IPS-18a (cell line): ENCODE measurements around the gene KIAA1755.

Experiments used
- H3K27ac ChIP-seq: one replicate; pipeline ENCODE4 v1.5.1; 2013; ENCODE audit warnings: low read length
- H3K27me3 ChIP-seq: one replicate; pipeline ENCODE4 v1.6.1; 2013; ENCODE audit warnings: mild to moderate bottlenecking, low read length; ENCODE audit not compliant: control insufficient read depth, insufficient read depth
- H3K36me3 ChIP-seq: one replicate; pipeline ENCODE4 v1.6.1; 2013; ENCODE audit warnings: low read depth, low read length; ENCODE audit not compliant: control insufficient read depth
- H3K4me1 ChIP-seq: one replicate; pipeline ENCODE4 v1.6.1; 2013; ENCODE audit warnings: low read depth, low read length; ENCODE audit not compliant: control insufficient read depth
- H3K4me3 ChIP-seq: one replicate; pipeline ENCODE4 v1.5.1; 2013; ENCODE audit warnings: low read length
- H3K9ac ChIP-seq: one replicate; pipeline ENCODE4 v1.6.1; 2013; ENCODE audit warnings: mild to moderate bottlenecking, low read length, moderate library complexity
- H3K9me3 ChIP-seq: one replicate; pipeline ENCODE4 v1.6.1; 2013; ENCODE audit warnings: low read depth, low read length; ENCODE audit not compliant: control insufficient read depth

KIAA1755 gene

DNA sequence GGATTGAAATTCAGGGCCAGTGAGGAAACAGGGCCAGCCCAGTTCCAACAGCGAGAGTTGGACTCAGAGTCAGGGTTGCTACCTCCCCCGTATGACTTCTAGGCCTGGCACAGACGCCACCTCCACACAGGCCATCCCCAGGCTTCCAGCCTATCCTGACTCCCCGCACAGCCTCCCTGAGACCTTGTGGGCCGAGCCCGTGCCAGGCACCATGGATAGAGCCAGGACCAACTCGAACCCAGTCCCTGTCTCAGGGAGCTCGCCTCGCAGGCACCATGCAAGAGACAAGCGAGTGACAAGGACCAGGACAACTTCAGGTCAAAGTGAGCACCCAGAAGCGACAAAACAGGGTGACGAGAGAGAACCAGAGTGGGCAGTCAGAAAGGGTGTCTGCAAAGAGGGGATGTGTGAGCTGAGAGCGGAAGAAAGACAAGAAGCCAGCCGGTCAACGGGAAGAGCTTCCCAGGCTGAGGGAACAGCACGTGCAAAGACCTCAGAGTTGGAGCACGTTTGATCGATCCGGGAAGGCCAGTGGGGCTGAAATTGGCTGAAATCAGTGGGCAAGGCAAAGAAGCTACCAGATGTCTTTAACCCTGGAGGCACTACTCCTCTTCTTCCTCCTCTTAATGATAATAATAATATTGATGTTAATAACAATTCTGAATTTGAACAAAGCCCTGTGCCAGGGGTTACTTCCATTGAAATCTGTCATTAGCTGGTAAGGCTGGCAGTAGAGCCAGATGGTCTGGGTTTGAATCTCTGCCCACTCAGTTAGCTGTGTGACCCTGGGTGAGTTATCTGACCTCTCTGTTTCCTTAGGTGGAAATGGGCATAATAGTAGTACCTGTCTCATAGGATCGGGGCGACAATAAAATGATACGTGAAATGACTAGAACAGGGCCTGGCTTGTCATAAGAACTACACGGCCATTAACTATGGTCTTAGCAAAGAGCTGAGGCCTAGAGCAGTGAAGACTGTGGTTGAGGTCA is 45.0 kb downstream of the KIAA1755 start:
- Histone ChIP-seq H3K9ac (no peak overlapping the region), H3K4me1 (peaks cover 2% of the 10 kb centered on the region), H3K9me3 (no peaks in the 10 kb centered on the region), H3K27me3 (no peaks in the 10 kb centered on the region), H3K4me3 (no peak overlapping the region), H3K36me3 (no peaks in the 10 kb centered on the region), H3K27ac (no peak overlapping the region)

DNA sequence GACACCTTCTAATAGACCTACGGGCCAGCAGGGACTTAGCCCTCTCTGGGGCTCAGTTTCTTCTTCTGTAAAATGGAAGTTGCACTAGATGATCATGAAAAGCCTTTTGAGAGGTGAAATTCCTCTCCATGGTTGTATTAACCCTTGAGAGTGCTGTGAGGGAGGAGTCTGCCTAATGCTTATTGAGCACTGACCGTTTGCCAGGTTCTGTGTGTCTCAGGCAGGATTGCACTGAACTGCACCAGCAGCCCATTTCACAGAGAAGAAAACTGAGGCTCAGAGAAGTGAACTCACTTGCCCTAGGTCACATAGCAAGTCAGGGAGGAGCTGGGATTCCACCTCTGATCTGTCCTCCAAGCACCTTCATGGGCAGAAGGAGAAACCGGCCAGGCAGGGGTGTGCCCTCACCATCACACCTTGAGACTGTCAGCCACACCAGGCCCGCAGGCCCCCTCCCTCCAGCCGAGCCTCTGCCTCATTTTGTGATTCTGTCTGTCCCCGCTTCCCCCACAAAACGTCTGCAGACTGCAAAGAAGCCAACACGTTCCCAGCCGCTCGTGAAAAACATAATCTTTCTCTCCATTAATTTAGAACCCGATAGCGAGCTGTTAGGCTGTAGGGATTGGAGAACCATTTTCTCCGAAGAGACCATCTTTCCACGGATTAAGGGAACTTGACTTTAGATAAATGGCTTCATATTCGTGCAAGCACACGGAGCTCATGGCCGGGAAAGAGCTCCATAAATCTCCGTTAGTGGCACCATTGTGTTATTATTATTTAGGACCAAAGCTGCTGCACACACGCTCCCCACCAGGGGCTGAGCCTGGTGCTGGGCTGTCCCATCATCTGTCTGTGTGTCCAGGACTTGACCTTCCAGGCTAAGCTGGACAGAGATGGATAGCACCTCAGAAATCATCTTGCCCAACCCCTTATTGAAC is 46.0 kb downstream of the KIAA1755 start:
- Histone ChIP-seq H3K9ac (no peak overlapping the region), H3K4me1 (peaks cover 2% of the 10 kb centered on the region), H3K4me3 (no peak overlapping the region), H3K9me3 (no peaks in the 10 kb centered on the region), H3K27ac (no peak overlapping the region), H3K36me3 (no peaks in the 10 kb centered on the region), H3K27me3 (no peaks in the 10 kb centered on the region)

DNA sequence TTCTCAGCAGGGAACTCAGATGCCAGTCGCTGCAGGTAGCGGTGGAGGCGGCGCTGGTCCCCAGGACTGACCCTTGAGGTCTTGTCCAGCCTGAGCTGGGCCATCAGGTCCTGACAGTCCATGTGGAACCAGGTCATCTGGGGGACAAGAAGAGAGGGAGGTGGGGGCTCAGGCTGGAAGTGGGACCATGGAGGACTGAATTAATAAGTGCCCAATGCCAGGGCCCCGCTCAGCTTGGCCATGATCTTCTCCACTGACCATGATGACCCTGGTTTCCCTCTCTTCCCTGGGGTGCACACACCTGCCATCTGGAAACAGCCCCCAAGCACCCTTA is 47.0 kb downstream of the KIAA1755 start:
- Histone ChIP-seq H3K9me3 (no peaks in the 10 kb centered on the region), H3K9ac (no peak overlapping the region), H3K4me1 (peaks cover 2% of the 10 kb centered on the region), H3K36me3 (no peaks in the 10 kb centered on the region), H3K27me3 (no peaks in the 10 kb centered on the region), H3K4me3 (no peak overlapping the region), H3K27ac (no peak overlapping the region)

DNA sequence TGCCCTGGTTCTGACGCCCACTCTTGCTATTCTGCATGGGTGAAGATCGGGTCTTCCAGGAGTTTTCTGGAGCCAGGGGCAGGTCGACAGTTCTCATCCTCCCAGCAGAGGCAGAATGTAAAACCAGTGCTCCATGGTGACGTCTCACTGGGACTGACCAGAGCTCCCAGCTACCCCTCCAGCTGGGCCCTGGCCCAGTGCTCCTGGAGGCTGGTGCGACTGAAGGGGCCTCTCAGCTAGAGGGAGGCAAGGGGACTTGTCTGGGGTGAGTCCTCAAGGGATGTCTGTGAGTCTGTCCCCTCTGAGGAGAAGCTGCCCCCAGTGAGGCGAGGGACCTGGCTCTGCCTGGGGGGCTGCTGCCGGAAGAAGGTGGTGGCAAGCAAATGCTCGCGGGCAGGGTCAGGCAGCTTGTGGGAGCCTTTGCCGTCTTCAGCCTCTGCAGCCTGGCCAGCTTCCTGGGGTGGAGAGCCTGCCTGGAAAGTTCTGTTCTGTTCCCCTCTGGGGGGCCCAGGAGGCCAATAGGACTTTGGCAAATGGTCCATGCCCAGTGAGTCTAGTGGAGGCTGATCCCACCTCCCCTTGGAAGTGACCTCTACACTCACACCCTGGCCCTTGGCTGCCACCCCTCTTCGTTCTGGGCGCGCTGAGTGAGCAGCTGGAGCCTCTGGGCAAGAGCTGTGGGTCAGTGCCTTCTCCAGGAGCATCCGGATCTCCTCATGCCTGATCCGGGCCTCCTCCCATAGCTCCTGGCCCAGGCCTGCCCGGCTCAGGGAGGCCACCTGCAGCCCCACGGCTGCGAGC is 47.5 kb downstream of the KIAA1755 start:
- Histone ChIP-seq H3K9ac (no peak overlapping the region), H3K27me3 (no peaks in the 10 kb centered on the region), H3K4me1 (peaks cover 2% of the 10 kb centered on the region), H3K9me3 (no peaks in the 10 kb centered on the region), H3K36me3 (no peaks in the 10 kb centered on the region), H3K4me3 (no peak overlapping the region), H3K27ac (no peak overlapping the region)

GRCh38 chr20:38211200-38212097 is 49.1 kb downstream of the KIAA1755 start:
- Histone ChIP-seq H3K9me3 (no peaks in the 10 kb centered on the region), H3K27ac (no peak overlapping the region), H3K4me1 (no peaks in the 10 kb centered on the region), H3K9ac (no peak overlapping the region), H3K36me3 (no peaks in the 10 kb centered on the region), H3K4me3 (no peak overlapping the region), H3K27me3 (no peaks in the 10 kb centered on the region)

DNA sequence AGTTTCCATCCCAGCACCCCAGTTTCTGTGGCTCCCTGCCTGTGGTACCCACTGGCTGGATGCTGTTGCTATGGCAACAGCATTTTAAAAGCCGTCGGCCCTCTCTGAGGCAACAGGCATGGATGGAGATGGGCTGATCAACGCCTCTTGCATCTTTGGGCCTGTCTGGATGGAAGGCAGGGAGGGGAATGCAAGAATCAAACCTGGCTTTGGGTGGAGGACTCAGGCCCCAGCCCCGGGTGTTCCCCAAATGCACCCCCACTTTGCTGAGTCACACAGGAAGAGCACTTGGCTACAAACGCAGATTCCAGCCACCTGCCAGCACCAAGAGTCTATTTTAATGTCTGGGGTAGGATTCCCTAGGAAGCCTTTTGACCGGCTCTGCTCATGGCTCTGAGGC is 49.8 kb downstream of the KIAA1755 start:
- H3K4me1 ChIP-seq, result no peaks in the 10 kb centered on the region
- H3K27me3 ChIP-seq, result no peaks in the 10 kb centered on the region
- no peaks in the 10 kb centered on the region for H3K36me3 ChIP-seq
- H3K27ac ChIP-seq, result no peak overlapping the region
- H3K4me3 ChIP-seq, result no peak overlapping the region
- H3K9ac ChIP-seq, result no peak overlapping the region
- H3K9me3 ChIP-seq, result no peaks in the 10 kb centered on the region

GRCh38 chr20:38209736-38210405 is 50.7 kb downstream of the KIAA1755 start:
- no peaks in the 10 kb centered on the region for H3K4me1 ChIP-seq

DNA sequence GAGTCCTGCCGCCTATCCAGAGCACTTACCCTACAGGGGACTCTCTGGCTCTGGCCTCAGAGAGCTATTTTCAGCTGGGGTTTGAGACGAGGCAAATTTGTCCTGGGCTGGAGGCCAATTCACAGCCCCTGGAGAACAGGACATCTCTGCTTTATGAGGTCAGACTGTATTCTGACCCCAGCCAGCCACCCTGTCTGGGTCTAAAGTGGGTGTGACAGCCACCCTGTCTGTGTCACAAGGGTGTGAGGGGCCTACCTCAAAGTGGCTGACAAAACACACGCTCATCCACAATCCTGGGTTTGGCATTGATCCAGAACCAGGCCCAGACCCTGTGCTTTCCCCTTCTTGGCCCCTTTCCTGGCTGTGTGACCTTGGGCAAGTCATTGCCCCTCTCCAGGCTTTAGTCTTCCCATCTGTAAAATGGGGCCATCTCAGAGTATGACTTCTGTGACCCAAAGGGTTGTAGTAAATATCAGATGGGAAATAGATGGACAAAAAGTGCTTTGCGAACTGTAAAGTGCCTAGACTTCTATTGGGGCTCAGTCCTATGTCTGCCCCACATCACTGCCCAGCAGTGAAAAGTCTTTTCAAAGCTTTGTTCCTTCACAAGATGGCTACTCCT is 51.4 kb downstream of the KIAA1755 start:
- Histone ChIP-seq H3K36me3 (no peaks in the 10 kb centered on the region), H3K4me1 (no peaks in the 10 kb centered on the region), H3K27me3 (no peaks in the 10 kb centered on the region), H3K4me3 (no peak overlapping the region), H3K27ac (no peak overlapping the region), H3K9me3 (no peaks in the 10 kb centered on the region), H3K9ac (no peak overlapping the region)

More at GRCh38 chr20:38209736-38210405, 50.7 kb downstream of the KIAA1755 start:
- no peak overlapping the region for H3K27ac ChIP-seq
- H3K4me3 ChIP-seq, result no peak overlapping the region
- H3K9ac ChIP-seq, result no peak overlapping the region
- no peaks in the 10 kb centered on the region for H3K27me3 ChIP-seq
- H3K36me3 ChIP-seq, result no peaks in the 10 kb centered on the region
- no peaks in the 10 kb centered on the region for H3K9me3 ChIP-seq

DNA sequence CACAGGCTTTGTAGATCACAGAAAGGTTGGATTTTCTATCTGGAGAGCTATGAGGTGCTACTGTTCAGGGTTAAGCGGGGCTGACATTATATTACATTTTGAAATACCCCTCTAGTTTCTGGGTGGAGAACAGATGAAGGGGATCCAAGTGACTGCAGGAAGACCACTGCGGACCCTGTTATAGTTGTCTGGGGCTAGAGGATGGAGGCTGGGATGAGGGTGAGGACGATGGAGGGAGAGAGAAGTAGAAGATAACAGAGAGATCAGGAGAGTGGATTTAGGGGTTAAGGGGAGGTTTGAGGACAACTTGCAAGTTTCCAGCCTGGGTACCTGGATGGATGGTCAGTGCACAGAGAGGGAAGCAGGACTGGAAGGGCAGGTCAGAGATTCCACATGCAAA is 52.0 kb downstream of the KIAA1755 start:
- no peaks in the 10 kb centered on the region for H3K36me3 ChIP-seq
- H3K27me3 ChIP-seq, result no peaks in the 10 kb centered on the region
- no peak overlapping the region for H3K9ac ChIP-seq
- no peak overlapping the region for H3K4me3 ChIP-seq
- no peaks in the 10 kb centered on the region for H3K4me1 ChIP-seq
- H3K27ac ChIP-seq, result no peak overlapping the region
- no peaks in the 10 kb centered on the region for H3K9me3 ChIP-seq

- no peaks in the 10 kb centered on the region for H3K4me1 ChIP-seq
- H3K27ac ChIP-seq, result no peak overlapping the region
- H3K27me3 ChIP-seq, result no peaks in the 10 kb centered on the region
- no peaks in the 10 kb centered on the region for H3K9me3 ChIP-seq
- H3K36me3 ChIP-seq, result no peaks in the 10 kb centered on the region
- H3K9ac ChIP-seq, result no peak overlapping the region
- H3K4me3 ChIP-seq, result no peak overlapping the region
Measured at GRCh38 chr20:38208088-38208487, 52.4 kb downstream of the KIAA1755 start.
